ENCODE data around the gene PITPNC1. TPM values are rescaled to one million over a fixed set of nuclear protein-coding genes. Genes with fewer than 3 reads are reported as not detected.

Gene PITPNC1
- total and polyA plus RNA-seq, 11 donors: 7.0 to 20.8 (median 11.3) TPM

GRCh38 chr17:67375716-67376115, 1.4 kb upstream of the PITPNC1 start:
- Histone ChIP-seq H3K27ac (peak overlapping the region in 7 of 12 donors; percentile 42 to 97 (median 95)), H3K9me3 (no peaks in the 10 kb centered on the region), H3K36me3 (no peaks in the 10 kb centered on the region), H3K4me1 (peaks cover 0 to 43% (median 16%) of the 10 kb centered on the region in 12 donors), H3K4me3 (peak overlapping the region in 2 of 12 donors; percentile 87 to 90), H3K27me3 (no peaks in the 10 kb centered on the region)
- intact Hi-C loops (cut with DNase I): loop anchor here (1.0 to 10.0 kb wide), 12 partner anchors 99 to 314 kb away; no protein-coding TSS in a partner anchor
- TF ChIP-seq CTCF (IDR thresholded peaks at IDR 0.05) (no peak), POLR2A (IDR thresholded peaks at IDR 0.05) (no peak)
- 41 to 70% (median 65%) methylated on average over 6 of the region's 6 CpGs for WGBS, 4 donors
- ATAC-seq: peak in 1 of 4 donors; percentile 42
- no peak for DNase-seq

- Histone ChIP-seq H3K36me3 (no peaks in the 10 kb centered on the region), H3K4me1 (peaks cover 0 to 43% (median 16%) of the 10 kb centered on the region in 12 donors), H3K27ac (peak overlapping the region; percentile 88 to 97 (median 95)), H3K9me3 (no peaks in the 10 kb centered on the region), H3K27me3 (no peaks in the 10 kb centered on the region), H3K4me3 (peak overlapping the region; percentile 62 to 96 (median 88))
- TF ChIP-seq POLR2A (IDR thresholded peaks at IDR 0.05) (no peak), CTCF (IDR thresholded peaks at IDR 0.05) (no peak)
- ATAC-seq (no peak), DNase-seq (no peak)
- intact Hi-C loops (cut with DNase I): loop anchor here (2.0 to 10.0 kb wide), 8 partner anchors 98 to 310 kb away; no protein-coding TSS in a partner anchor
- WGBS, 4 donors: 30 to 45% (median 42%) methylated on average over 6 of the region's 6 CpGs
Observed at GRCh38 chr17:67376415-67376736, 705 bp upstream of the PITPNC1 start.

- peak overlapping the region; percentile 62 to 96 (median 88) for H3K4me3 ChIP-seq
- peaks cover 0 to 43% (median 16%) of the 10 kb centered on the region in 12 donors for H3K4me1 ChIP-seq
- no peaks in the 10 kb centered on the region for H3K36me3 ChIP-seq
- DNase-seq (peak; percentile 42 to 81 (median 51)), ATAC-seq (peak in 3 of 4 donors; percentile 3 to 40 (median 31))
- H3K27me3 ChIP-seq: no peaks in the 10 kb centered on the region
- H3K27ac ChIP-seq: peak overlapping the region; percentile 88 to 97 (median 95)
- intact Hi-C loops (cut with DNase I): loop anchor here (1.0 to 10.0 kb wide), 15 partner anchors 93 to 312 kb away; no protein-coding TSS in a partner anchor
- 0% methylated on average over 47 to 100 of the region's 100 CpGs for WGBS, 4 donors
- H3K9me3 ChIP-seq: no peaks in the 10 kb centered on the region
- TF ChIP-seq CTCF (IDR thresholded peaks at IDR 0.05): peak in 2 of 12 donors; percentile 22 to 31
- TF ChIP-seq POLR2A (IDR thresholded peaks at IDR 0.05): no peak
Observed at GRCh38 chr17:67377488-67378453, 690 bp downstream of the PITPNC1 start.
